SJSA1 (cell line): ENCODE results near the gene CTCF. TPM values are rescaled to one million over a fixed set of nuclear protein-coding genes. Genes with fewer than 3 reads are reported as not detected.
A peak's percentile ranks its signal among the peaks of the same experiment; 100 is the strongest.

Source experiments
- DNase-seq, 2 experiments: peaks; one replicate each; pipeline ENCODE4 v3.0.0-alpha.2; 2015 to 2020; ENCODE audit warnings: low spot score in 2 of 2, low read depth in 1 of 2
- H3K27ac ChIP-seq: fragments of 250-450 bp; sonication (Bioruptor Pico); 2 replicates; pipeline ENCODE4 v1.5.1; 2020; ENCODE audit warnings: mild to moderate bottlenecking, moderate library complexity
- H3K27me3 ChIP-seq: fragments of 250-450 bp; sonication (Bioruptor Pico); replicated peaks from 2 replicates; pipeline ENCODE4 v1.5.1; 2020; ENCODE audit warnings: mild to moderate bottlenecking, moderate library complexity
- H3K36me3 ChIP-seq: fragments of 250-450 bp; sonication (Bioruptor Pico); 2 replicates; pipeline ENCODE4 v1.5.1; 2020; ENCODE audit warnings: mild to moderate bottlenecking
- H3K4me1 ChIP-seq: fragments of 250-450 bp; sonication (Bioruptor Pico); replicated peaks from 2 replicates; pipeline ENCODE4 v1.6.1; 2021; ENCODE audit warnings: mild to moderate bottlenecking
- H3K4me3 ChIP-seq: fragments of 250-450 bp; sonication (Bioruptor Pico); 2 replicates; pipeline ENCODE4 v1.5.1; 2020; ENCODE audit warnings: mild to moderate bottlenecking
- H3K9me3 ChIP-seq: fragments of 250-450 bp; sonication (Bioruptor Pico); replicated peaks from 2 replicates; pipeline ENCODE4 v1.5.1; 2020; ENCODE audit warnings: mild to moderate bottlenecking
- total RNA-seq: library from RNA; depleted of rRNA; stranded (reverse); fragments of >200 nt; shearing (Covaris generic); gene quantifications from 2 replicates; pipeline ENCODE4 v1.2.3, GENCODE V29; 2014

The CTCF gene
- total RNA-seq, 1 experiment from 2014 or later = 39.1 TPM

GRCh38 chr16:67659675-67660563, 97.6 kb downstream of the CTCF start, which contains the start of gene ACD:
Gene ACD, minus strand, starts transcription at chr16:67660260. Its CDS starts 40 bp downstream, at chr16:67660220.
- Histone ChIP-seq H3K9me3 (no peaks in the 10 kb centered on the region; the same call in 1 of the 2 replicates), H3K36me3 (peaks cover 46% of the 10 kb centered on the region), H3K27ac (peak within 1 kb of the TSS; percentile 31), H3K27me3 (no peaks in the 10 kb centered on the region), H3K4me1 (peaks cover 28% of the 10 kb centered on the region), H3K4me3 (peak within 1 kb of the TSS; percentile 77)
- DNase-seq = peak; percentile 90 to 98

- peak within 1 kb of the TSS; percentile 77 for H3K4me3 ChIP-seq
- H3K36me3 ChIP-seq = peaks cover 41% of the 10 kb centered on the region
- H3K27me3 ChIP-seq = no peaks in the 10 kb centered on the region
- H3K9me3 ChIP-seq = peaks cover under 1% of the 10 kb centered on the region; the same call in 1 of the 2 replicates
- H3K27ac ChIP-seq = peak within 1 kb of the TSS; percentile 31
- H3K4me1 ChIP-seq = peaks cover 23% of the 10 kb centered on the region
- peak; percentile 92 to 97 for DNase-seq
These were observed 98.3 kb downstream of the CTCF start, which contains the start of gene PARD6A for GRCh38 chr16:67660564-67661028. Gene PARD6A, plus strand, starts transcription at chr16:67660960. Its CDS starts 79 bp downstream, at chr16:67661039.

GRCh38 chr16:67661101-67661761, 98.9 kb downstream of the CTCF start:
- H3K27ac ChIP-seq = no peak overlapping the region
- peaks cover 29% of the 10 kb centered on the region for H3K4me1 ChIP-seq
- H3K36me3 ChIP-seq = peaks cover 34% of the 10 kb centered on the region
- H3K4me3 ChIP-seq = peak overlapping the region; percentile 77
- no peak for DNase-seq
- peaks cover 2% of the 10 kb centered on the region; the same call in 1 of the 2 replicates for H3K9me3 ChIP-seq
- no peaks in the 10 kb centered on the region for H3K27me3 ChIP-seq

GRCh38 chr16:67661886-67662652, 99.7 kb downstream of the CTCF start:
- no peak overlapping the region for H3K27ac ChIP-seq
- no peak overlapping the region for H3K4me3 ChIP-seq
- H3K27me3 ChIP-seq = no peaks in the 10 kb centered on the region
- H3K4me1 ChIP-seq = peaks cover 35% of the 10 kb centered on the region
- peaks cover 2% of the 10 kb centered on the region; the same call in 1 of the 2 replicates for H3K9me3 ChIP-seq
- no peak for DNase-seq
- H3K36me3 ChIP-seq = peaks cover 28% of the 10 kb centered on the region

GRCh38 chr16:67662653-67663010, 100.3 kb downstream of the CTCF start:
- Histone ChIP-seq H3K4me3 (no peak overlapping the region), H3K4me1 (peaks cover 40% of the 10 kb centered on the region), H3K9me3 (peaks cover 2% of the 10 kb centered on the region; the same call in 1 of the 2 replicates), H3K27me3 (no peaks in the 10 kb centered on the region), H3K27ac (no peak overlapping the region), H3K36me3 (peaks cover 22% of the 10 kb centered on the region)
- DNase-seq = no peak

GRCh38 chr16:67663151-67663876, 101.0 kb downstream of the CTCF start:
- no peak for DNase-seq
- peaks cover 17% of the 10 kb centered on the region for H3K36me3 ChIP-seq
- H3K4me1 ChIP-seq = peaks cover 46% of the 10 kb centered on the region
- no peak overlapping the region for H3K4me3 ChIP-seq
- no peak overlapping the region for H3K27ac ChIP-seq
- H3K27me3 ChIP-seq = no peaks in the 10 kb centered on the region
- H3K9me3 ChIP-seq = peaks cover 2% of the 10 kb centered on the region; the same call in 1 of the 2 replicates

GRCh38 chr16:67663877-67664222, 101.5 kb downstream of the CTCF start:
- Histone ChIP-seq H3K27me3 (no peaks in the 10 kb centered on the region), H3K4me3 (no peak overlapping the region), H3K9me3 (peaks cover 2% of the 10 kb centered on the region; the same call in 1 of the 2 replicates), H3K36me3 (peaks cover 11% of the 10 kb centered on the region), H3K4me1 (peaks cover 42% of the 10 kb centered on the region), H3K27ac (no peak overlapping the region)
- no peak for DNase-seq

- Histone ChIP-seq H3K9me3 (peaks cover 2% of the 10 kb centered on the region; the same call in 1 of the 2 replicates), H3K27me3 (no peaks in the 10 kb centered on the region), H3K4me3 (no peak overlapping the region), H3K4me1 (peaks cover 38% of the 10 kb centered on the region), H3K27ac (no peak overlapping the region), H3K36me3 (peaks cover 7% of the 10 kb centered on the region)
- DNase-seq = no peak
These were observed 101.9 kb downstream of the CTCF start for GRCh38 chr16:67664258-67664657.

- H3K9me3 ChIP-seq = peaks cover 2% of the 10 kb centered on the region; the same call in 1 of the 2 replicates
- no peaks in the 10 kb centered on the region for H3K27me3 ChIP-seq
- H3K27ac ChIP-seq = no peak overlapping the region
- H3K4me1 ChIP-seq = peaks cover 32% of the 10 kb centered on the region
- DNase-seq = no peak
- H3K4me3 ChIP-seq = no peak overlapping the region
- peaks cover 1% of the 10 kb centered on the region; the same call in 1 of the 2 replicates for H3K36me3 ChIP-seq
These were observed 102.5 kb downstream of the CTCF start for GRCh38 chr16:67664871-67665270.

- no peaks in the 10 kb centered on the region for H3K36me3 ChIP-seq
- peaks cover 29% of the 10 kb centered on the region for H3K4me1 ChIP-seq
- no peak overlapping the region for H3K27ac ChIP-seq
- no peaks in the 10 kb centered on the region for H3K27me3 ChIP-seq
- DNase-seq = no peak
- H3K4me3 ChIP-seq = peak overlapping the region; percentile 47
- H3K9me3 ChIP-seq = peaks cover 2% of the 10 kb centered on the region; the same call in 1 of the 2 replicates
These were observed 103.3 kb downstream of the CTCF start for GRCh38 chr16:67665598-67665997.

- H3K27ac ChIP-seq = no peak overlapping the region
- peaks cover 26% of the 10 kb centered on the region for H3K4me1 ChIP-seq
- peaks cover 2% of the 10 kb centered on the region; the same call in 1 of the 2 replicates for H3K9me3 ChIP-seq
- no peaks in the 10 kb centered on the region for H3K36me3 ChIP-seq
- DNase-seq = no peak
- peak overlapping the region; percentile 47 for H3K4me3 ChIP-seq
- no peaks in the 10 kb centered on the region for H3K27me3 ChIP-seq
These were observed 103.8 kb downstream of the CTCF start for GRCh38 chr16:67666032-67666551.
